GM12878 (cell line): ENCODE results near the gene HUNK. TPM values are rescaled to one million over a fixed set of nuclear protein-coding genes. Genes with fewer than 3 reads are reported as not detected.

Experiments
- ATAC-seq: fragments of 200-7000 bp; cut with Tn5 transposase; 3 replicates; pipeline ENCODE4 v1.9.1; 2020; ENCODE audit warnings: mild to moderate bottlenecking, moderate library complexity
- BruUV-seq: library from RNA; stranded (reverse); fragments of 400-500 nt; replicated peaks from 2 replicates; lab custom pipeline; 2021; lab: Mats Ljungman, UMichigan
- CTCF ChIA-PET: fragments of 300-600 bp; sonication (Branson Sonifier 250); formaldehyde crosslinking; extraction: SDS; loops from one replicate; lab custom pipeline; 2021; ENCODE audit warnings: inconsistent platforms; lab: Yijun Ruan, JAX
- POLR2A ChIA-PET: fragments of 350-600 bp; formaldehyde crosslinking; extraction: SDS; loops from one replicate; lab custom pipeline; 2021; ENCODE audit warnings: inconsistent platforms; lab: Charles Lee
- RAD21 ChIA-PET: fragments of 300-600 bp; sonication (Branson Sonifier 250); formaldehyde crosslinking; loops from one replicate; lab custom pipeline; 2023; ENCODE audit warnings: antibody characterized with exemption; ENCODE audit not compliant: unreplicated experiment; lab: Charles Lee
- SMC1A ChIA-PET: fragments of 300-600 bp; sonication (Branson Sonifier 250); formaldehyde crosslinking; loops from one replicate; lab custom pipeline; 2023; ENCODE audit not compliant: unreplicated experiment, uncharacterized antibody; lab: Charles Lee
- DNase-seq: peaks from one replicate; pipeline ENCODE4 v3.0.0-alpha.2; 2011; ENCODE audit warnings: low read depth, low spot score
- FAIRE-seq: peaks from 3 replicates; lab custom pipeline; 2011; peaks lifted over from hg19 to GRCh38; lab: Jason Lieb, UNC
- H2AFZ ChIP-seq: 2 replicates; pipeline ENCODE4 v1.6.0; 2011; ENCODE audit warnings: low read depth, low read length, control low read depth; ENCODE audit not compliant: control insufficient read depth
- H3K27ac ChIP-seq: 2 replicates; pipeline ENCODE4 v1.5.1; 2011; ENCODE audit warnings: control low read depth; ENCODE audit not compliant: control insufficient read depth, insufficient read depth
- H3K27me3 ChIP-seq, 2 experiments: replicated peaks in 1 of 2; 2 replicates each; pipeline versions ENCODE4 v1.6.0 to v1.6.1; 2011; ENCODE audit warnings: low read length in 1 of 2; ENCODE audit not compliant: control insufficient read depth in 2 of 2, insufficient read depth in 2 of 2
- H3K36me3 ChIP-seq, 2 experiments: 2 replicates each; pipeline ENCODE4 v1.5.1; 2011; ENCODE audit warnings: low read length in 1 of 2; ENCODE audit not compliant: control insufficient read depth in 2 of 2, insufficient read depth in 2 of 2
- H3K4me1 ChIP-seq: 2 replicates; pipeline ENCODE4 v1.6.1; 2011; ENCODE audit warnings: mild to moderate bottlenecking, low read length, moderate library complexity, mixed read lengths; ENCODE audit not compliant: control insufficient read depth, insufficient read depth
- H3K4me2 ChIP-seq: 2 replicates; pipeline ENCODE4 v1.6.0; 2011; ENCODE audit warnings: control low read depth; ENCODE audit not compliant: control insufficient read depth, insufficient read depth
- H3K4me3 ChIP-seq: fragments of 200-600 bp; sonication (generic); 2 replicates; pipeline ENCODE4 v1.5.1; 2016
- H3K79me2 ChIP-seq: 2 replicates; pipeline ENCODE4 v1.6.0; 2011; ENCODE audit warnings: low read length; ENCODE audit not compliant: control insufficient read depth, insufficient read depth
- H3K9ac ChIP-seq: 2 replicates; pipeline ENCODE4 v1.8.0; 2011; ENCODE audit warnings: low read length, control low read depth, mixed read lengths; ENCODE audit not compliant: control insufficient read depth, insufficient read depth
- H3K9me3 ChIP-seq: replicated peaks from 3 replicates; pipeline ENCODE4 v1.5.1; 2011; ENCODE audit warnings: mild to moderate bottlenecking, low read length; ENCODE audit not compliant: control insufficient read depth, insufficient read depth
- H4K20me1 ChIP-seq: 2 replicates; pipeline ENCODE4 v1.6.0; 2011; ENCODE audit not compliant: control insufficient read depth, insufficient read depth
- CREB1 ChIP-seq: IDR thresholded peaks from 2 replicates; pipeline ENCODE4 v1.6.1; 2012; ENCODE audit warnings: low read depth, mild to moderate bottlenecking, inconsistent platforms
- IKZF1 ChIP-seq: fragments of 450-650 bp; conservative IDR thresholded peaks from 2 replicates; pipeline ENCODE4 v1.6.1; 2017; ENCODE audit warnings: antibody characterized with exemption, mild to moderate bottlenecking
- MEF2A ChIP-seq: IDR thresholded peaks from 2 replicates; pipeline ENCODE4 v1.6.1; 2011; ENCODE audit warnings: low read depth, mild to moderate bottlenecking, low read length, moderate library complexity; ENCODE audit not compliant: insufficient read depth
- MTA3 ChIP-seq: IDR thresholded peaks from 2 replicates; pipeline ENCODE4 v1.6.1; 2012; ENCODE audit warnings: low read length, inconsistent platforms, borderline replicate concordance
- SREBF1 ChIP-seq: IDR thresholded peaks from 2 replicates; pipeline ENCODE4 v1.6.1; 2012; ENCODE audit warnings: mild to moderate bottlenecking, low read length
- SUPT20H ChIP-seq: IDR thresholded peaks from 2 replicates; pipeline ENCODE4 v1.6.1; 2011; ENCODE audit warnings: low read depth, mild to moderate bottlenecking, low read length, moderate library complexity, borderline replicate concordance; ENCODE audit not compliant: control insufficient read depth
- SUZ12 ChIP-seq: fragments of 200-600 bp; sonication (generic); IDR thresholded peaks from one replicate; pipeline ENCODE4 v1.6.1; 2018; ENCODE audit warnings: antibody characterized with exemption, mild to moderate bottlenecking; ENCODE audit not compliant: unreplicated experiment
- TAF1 ChIP-seq: IDR thresholded peaks from 2 replicates; pipeline ENCODE4 v1.6.1; 2011; ENCODE audit warnings: mild to moderate bottlenecking, low read depth, low read length, borderline replicate concordance
- TARDBP ChIP-seq: IDR thresholded peaks from 2 replicates; pipeline ENCODE4 v1.6.1; 2016; ENCODE audit warnings: borderline replicate concordance
- WRNIP1 ChIP-seq: IDR thresholded peaks from 2 replicates; pipeline ENCODE4 v1.6.1; 2011; ENCODE audit warnings: low read depth, low read length, improper control_type of control experiment, borderline replicate concordance
- WGBS: methylation state at CpG from one replicate; pipeline ENCODE4 v1.1.6; 2016; ENCODE audit warnings: low lambda C conversion rate; ENCODE audit not compliant: insufficient replicate concordance, insufficient coverage; ENCODE audit errors: missing lambda C conversion rate; 5-methylcytosine and 5-hydroxymethylcytosine counted together
- in situ Hi-C: fragments of 300-500 bp; cut with MboI; formaldehyde crosslinking; loops from 9 replicates; pipeline ENCODE4 v1.14.3; 2018; ENCODE audit warnings: mixed read lengths
- intact Hi-C: fragments of 100-400 bp; cut with micrococcal nuclease; formaldehyde crosslinking; loops from one replicate; pipeline ENCODE4 v1.14.2; 2022; ENCODE audit not compliant: unreplicated experiment
- polyA plus RNA-seq, 11 experiments: library from polyadenylated mRNA; depleted of rRNA in 4 of 11; unstranded in 6 of 11; stranded (reverse) in 5 of 11; fragments of >200 nt; fragmentation: Nextera tagmentation in 4 of 11; fragmentation: Illumina TruSeq in 1 of 11; extraction: Ambion mirVana in 4 of 11; extraction: Trizol in 1 of 11; gene quantifications; 1 replicate in 1 of 11; 2 replicates in 10 of 11; pipeline versions ENCODE4 v1.2.1 to v1.2.3, GENCODE V29; 2011 to 2016; ENCODE audit warnings: inconsistent platforms in 2 of 11, missing spikeins in 2 of 11, low read depth in 1 of 11
- total RNA-seq, 4 experiments: library from RNA; depleted of rRNA in 3 of 4; stranded (reverse); fragments of >200 nt in 3 of 4; fragmentation: Illumina TruSeq in 1 of 4; extraction: Trizol in 1 of 4; gene quantifications; 2 replicates each; pipeline versions ENCODE4 v1.2.1 to v1.2.3, GENCODE V29; 2013 to 2021
- TF ChIP-seq, protein P1 (sequence below): fragments of 150-350 bp; IDR thresholded peaks from 2 replicates; pipeline ENCODE4 v1.6.1; 2014; ENCODE audit warnings: mild to moderate bottlenecking, low read depth, low read length
- TF ChIP-seq, protein P2 (sequence below): IDR thresholded peaks from 2 replicates; pipeline ENCODE4 v1.6.1; 2011; ENCODE audit warnings: low read depth, mild to moderate bottlenecking, low read length, moderate library complexity, borderline replicate concordance; ENCODE audit errors: extremely low read depth
- TF ChIP-seq, protein P3 (sequence below): fragments of 450-650 bp; conservative IDR thresholded peaks from 2 replicates; pipeline ENCODE4 v1.6.1; 2017; ENCODE audit warnings: mild to moderate bottlenecking, moderate library complexity
- TF ChIP-seq, protein P4 (sequence below): fragments of 150-350 bp; IDR thresholded peaks from 2 replicates; pipeline ENCODE4 v1.6.1; 2016; ENCODE audit warnings: low read depth, low read length
- TF ChIP-seq, protein P5 (sequence below): IDR thresholded peaks from 2 replicates; pipeline ENCODE4 v1.6.1; 2011; ENCODE audit warnings: borderline replicate concordance, low read depth, mild to moderate bottlenecking, moderate library complexity, mixed read lengths, low read length; ENCODE audit not compliant: insufficient read depth; ENCODE audit errors: extremely low read length

The HUNK gene
- total and polyA plus RNA-seq, 10 of the 15 experiments (the other 5 are each of a cell fraction or from before 2014, with no cell fraction given), result under 0.01 to 0.14 (median 0.03) TPM; not detected in 7

DNA sequence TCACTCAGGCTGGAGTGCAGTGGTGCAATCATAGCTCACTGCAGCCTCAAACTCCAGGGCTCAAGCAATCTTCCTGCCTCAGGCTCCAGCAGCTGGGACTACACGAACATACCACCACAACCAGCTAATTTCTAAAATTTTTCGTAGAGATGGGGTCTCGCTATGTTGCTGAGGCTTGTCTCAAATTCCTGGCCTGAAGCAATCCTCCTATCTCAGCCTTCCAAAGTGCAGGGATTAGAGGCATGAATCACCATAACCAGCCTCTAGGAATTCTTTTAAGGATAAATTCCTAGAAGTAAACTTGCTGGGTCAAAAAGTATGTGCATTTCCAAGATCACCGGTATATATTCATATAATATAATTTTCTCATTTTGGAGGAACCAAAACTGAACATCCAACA, 17.6 kb upstream of the HUNK start (continued):
- TF ChIP-seq, protein P1, sequence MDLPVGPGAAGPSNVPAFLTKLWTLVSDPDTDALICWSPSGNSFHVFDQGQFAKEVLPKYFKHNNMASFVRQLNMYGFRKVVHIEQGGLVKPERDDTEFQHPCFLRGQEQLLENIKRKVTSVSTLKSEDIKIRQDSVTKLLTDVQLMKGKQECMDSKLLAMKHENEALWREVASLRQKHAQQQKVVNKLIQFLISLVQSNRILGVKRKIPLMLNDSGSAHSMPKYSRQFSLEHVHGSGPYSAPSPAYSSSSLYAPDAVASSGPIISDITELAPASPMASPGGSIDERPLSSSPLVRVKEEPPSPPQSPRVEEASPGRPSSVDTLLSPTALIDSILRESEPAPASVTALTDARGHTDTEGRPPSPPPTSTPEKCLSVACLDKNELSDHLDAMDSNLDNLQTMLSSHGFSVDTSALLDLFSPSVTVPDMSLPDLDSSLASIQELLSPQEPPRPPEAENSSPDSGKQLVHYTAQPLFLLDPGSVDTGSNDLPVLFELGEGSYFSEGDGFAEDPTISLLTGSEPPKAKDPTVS, result no peak
- TF ChIP-seq WRNIP1, result no peak
- TF ChIP-seq, all 136 proteins: peak for 0

DNA sequence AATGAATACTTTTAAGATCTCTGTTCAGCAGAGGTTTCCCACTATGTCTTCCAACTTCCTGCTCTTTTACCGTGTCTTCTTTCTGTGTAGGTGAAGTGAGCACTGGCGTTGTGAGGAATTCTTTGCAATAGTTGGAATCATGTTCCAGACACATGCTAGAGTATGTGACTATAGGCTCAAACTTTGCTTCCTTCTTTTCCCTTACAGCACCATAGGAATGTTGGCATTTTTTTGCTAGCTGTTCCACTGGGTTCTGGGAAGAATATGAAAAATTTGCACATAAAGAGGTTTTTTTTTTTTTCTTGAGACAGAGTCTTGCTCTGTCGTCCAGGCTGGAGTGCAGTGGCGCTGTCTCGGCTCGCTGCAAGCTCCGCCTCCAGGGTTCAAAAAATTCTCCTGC, 15.7 kb upstream of the HUNK start:
- POLR2A ChIA-PET, result no interaction called here
- Histone ChIP-seq H3K27me3 (no peaks in the 10 kb centered on the region), H4K20me1 (no peaks in the 10 kb centered on the region), H3K27ac (no peak overlapping the region), H3K79me2 (no peaks in the 10 kb centered on the region), H3K4me3 (no peak overlapping the region), H3K4me2 (no peak overlapping the region), H3K9me3 (no peaks in the 10 kb centered on the region), H3K4me1 (no peaks in the 10 kb centered on the region), H3K36me3 (no peaks in the 10 kb centered on the region), H2AFZ (no peak overlapping the region), H3K9ac (no peak overlapping the region)
- BruUV-seq, result no TSS peak
- WGBS, result 61% methylated on average over 7 of the region's 7 CpGs
- RAD21 ChIA-PET, result no interaction called here
- in situ Hi-C loops (no loop called here), intact Hi-C loops (no loop called here)
- CTCF ChIA-PET, result no interaction called here
- ATAC-seq (no peak), DNase-seq (no peak), FAIRE-seq (no peak)
- SMC1A ChIA-PET, result no interaction called here
- TF ChIP-seq, protein P2, sequence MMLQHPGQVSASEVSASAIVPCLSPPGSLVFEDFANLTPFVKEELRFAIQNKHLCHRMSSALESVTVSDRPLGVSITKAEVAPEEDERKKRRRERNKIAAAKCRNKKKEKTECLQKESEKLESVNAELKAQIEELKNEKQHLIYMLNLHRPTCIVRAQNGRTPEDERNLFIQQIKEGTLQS, result no peak
- TF ChIP-seq, protein P3, sequence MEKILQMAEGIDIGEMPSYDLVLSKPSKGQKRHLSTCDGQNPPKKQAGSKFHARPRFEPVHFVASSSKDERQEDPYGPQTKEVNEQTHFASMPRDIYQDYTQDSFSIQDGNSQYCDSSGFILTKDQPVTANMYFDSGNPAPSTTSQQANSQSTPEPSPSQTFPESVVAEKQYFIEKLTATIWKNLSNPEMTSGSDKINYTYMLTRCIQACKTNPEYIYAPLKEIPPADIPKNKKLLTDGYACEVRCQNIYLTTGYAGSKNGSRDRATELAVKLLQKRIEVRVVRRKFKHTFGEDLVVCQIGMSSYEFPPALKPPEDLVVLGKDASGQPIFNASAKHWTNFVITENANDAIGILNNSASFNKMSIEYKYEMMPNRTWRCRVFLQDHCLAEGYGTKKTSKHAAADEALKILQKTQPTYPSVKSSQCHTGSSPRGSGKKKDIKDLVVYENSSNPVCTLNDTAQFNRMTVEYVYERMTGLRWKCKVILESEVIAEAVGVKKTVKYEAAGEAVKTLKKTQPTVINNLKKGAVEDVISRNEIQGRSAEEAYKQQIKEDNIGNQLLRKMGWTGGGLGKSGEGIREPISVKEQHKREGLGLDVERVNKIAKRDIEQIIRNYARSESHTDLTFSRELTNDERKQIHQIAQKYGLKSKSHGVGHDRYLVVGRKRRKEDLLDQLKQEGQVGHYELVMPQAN, result no peak
- TF ChIP-seq MTA3, result no peak
- TF ChIP-seq TAF1, result no peak
- TF ChIP-seq IKZF1, result no peak
- no peak for TF ChIP-seq SUZ12
- TF ChIP-seq CREB1, result no peak
- TF ChIP-seq, protein P4, sequence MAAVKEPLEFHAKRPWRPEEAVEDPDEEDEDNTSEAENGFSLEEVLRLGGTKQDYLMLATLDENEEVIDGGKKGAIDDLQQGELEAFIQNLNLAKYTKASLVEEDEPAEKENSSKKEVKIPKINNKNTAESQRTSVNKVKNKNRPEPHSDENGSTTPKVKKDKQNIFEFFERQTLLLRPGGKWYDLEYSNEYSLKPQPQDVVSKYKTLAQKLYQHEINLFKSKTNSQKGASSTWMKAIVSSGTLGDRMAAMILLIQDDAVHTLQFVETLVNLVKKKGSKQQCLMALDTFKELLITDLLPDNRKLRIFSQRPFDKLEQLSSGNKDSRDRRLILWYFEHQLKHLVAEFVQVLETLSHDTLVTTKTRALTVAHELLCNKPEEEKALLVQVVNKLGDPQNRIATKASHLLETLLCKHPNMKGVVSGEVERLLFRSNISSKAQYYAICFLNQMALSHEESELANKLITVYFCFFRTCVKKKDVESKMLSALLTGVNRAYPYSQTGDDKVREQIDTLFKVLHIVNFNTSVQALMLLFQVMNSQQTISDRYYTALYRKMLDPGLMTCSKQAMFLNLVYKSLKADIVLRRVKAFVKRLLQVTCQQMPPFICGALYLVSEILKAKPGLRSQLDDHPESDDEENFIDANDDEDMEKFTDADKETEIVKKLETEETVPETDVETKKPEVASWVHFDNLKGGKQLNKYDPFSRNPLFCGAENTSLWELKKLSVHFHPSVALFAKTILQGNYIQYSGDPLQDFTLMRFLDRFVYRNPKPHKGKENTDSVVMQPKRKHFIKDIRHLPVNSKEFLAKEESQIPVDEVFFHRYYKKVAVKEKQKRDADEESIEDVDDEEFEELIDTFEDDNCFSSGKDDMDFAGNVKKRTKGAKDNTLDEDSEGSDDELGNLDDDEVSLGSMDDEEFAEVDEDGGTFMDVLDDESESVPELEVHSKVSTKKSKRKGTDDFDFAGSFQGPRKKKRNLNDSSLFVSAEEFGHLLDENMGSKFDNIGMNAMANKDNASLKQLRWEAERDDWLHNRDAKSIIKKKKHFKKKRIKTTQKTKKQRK, result no peak
- TF ChIP-seq TARDBP, result no peak
- no peak for TF ChIP-seq SUPT20H
- TF ChIP-seq, protein P5, sequence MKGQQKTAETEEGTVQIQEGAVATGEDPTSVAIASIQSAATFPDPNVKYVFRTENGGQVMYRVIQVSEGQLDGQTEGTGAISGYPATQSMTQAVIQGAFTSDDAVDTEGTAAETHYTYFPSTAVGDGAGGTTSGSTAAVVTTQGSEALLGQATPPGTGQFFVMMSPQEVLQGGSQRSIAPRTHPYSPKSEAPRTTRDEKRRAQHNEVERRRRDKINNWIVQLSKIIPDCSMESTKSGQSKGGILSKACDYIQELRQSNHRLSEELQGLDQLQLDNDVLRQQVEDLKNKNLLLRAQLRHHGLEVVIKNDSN, result no peak
- no peak for TF ChIP-seq MEF2A
- TF ChIP-seq SREBF1, result no peak
